ENCODE measurements around the gene SSB.

GRCh38 chr2:169818241-169818640 lies 19.6 kb downstream of the SSB start:
- TF ChIP-seq GATA2 (IDR thresholded peaks at IDR 0.05; ENCODE audit: low read depth, low read length) (no peak), GATA3 (IDR thresholded peaks at IDR 0.05; ENCODE audit: low read depth, low read length) (no peak)

All from SH-SY5Y (cell line).